Mammary epithelial cell (primary cell): Measurements from ENCODE around the gene SGTA.

ENCODE experiments used
- EZH2 ChIP-seq: IDR thresholded peaks from 2 replicates; pipeline ENCODE4 v1.6.1; 2012; ENCODE audit warnings: low read length, inconsistent platforms, borderline replicate concordance
- TF ChIP-seq, protein P1 (sequence below), 2 donors: IDR thresholded peaks in 1 of 2; conservative IDR thresholded peaks in 1 of 2; 2 replicates each; pipeline ENCODE4 v1.5.1; 2011 to 2012; ENCODE audit warnings: inconsistent platforms in 2 of 2, low read length in 2 of 2, mild to moderate bottlenecking in 2 of 2, control low read depth in 1 of 2, low read depth in 1 of 2; ENCODE audit not compliant: insufficient read depth in 1 of 2; ENCODE audit errors: extremely low read depth in 1 of 2

DNA sequence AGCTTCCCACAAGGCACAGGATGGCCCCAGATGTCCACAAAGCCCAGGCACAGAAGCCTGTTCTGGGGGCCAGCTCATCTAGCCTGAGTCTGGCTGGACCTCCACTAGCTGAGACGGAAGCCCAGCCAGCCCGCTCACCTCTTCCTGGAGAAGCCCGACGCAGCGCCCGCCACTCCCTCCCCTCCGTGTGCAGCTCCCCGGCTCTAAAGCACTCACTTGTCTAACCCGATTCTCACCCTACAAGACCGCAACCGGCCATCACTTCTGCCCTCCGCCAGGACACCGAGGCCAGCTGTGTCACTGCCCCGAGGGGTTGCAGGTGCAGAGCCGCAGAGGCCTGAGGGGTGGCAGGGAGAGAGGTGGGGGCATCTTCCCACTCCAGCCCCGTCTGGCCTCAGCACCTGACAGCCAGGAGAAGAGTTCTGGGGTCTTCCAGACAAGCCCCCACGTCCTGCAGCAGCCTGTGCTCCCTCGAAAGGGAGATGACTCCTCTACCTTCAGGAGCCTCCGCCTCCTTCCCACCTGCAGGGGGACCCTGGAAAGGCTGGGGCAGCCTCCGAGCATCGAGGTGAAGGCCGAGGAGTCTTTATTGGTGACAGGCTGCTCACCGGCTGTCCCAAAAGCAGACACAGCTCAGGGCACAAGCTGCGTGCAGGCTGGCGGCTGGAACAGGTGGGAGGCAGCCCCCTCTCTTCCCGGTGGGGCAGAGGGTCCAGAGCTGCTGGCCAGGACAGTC is 56.0 kb downstream of the SGTA start:
- TF ChIP-seq EZH2: no peak
- TF ChIP-seq, protein P1, sequence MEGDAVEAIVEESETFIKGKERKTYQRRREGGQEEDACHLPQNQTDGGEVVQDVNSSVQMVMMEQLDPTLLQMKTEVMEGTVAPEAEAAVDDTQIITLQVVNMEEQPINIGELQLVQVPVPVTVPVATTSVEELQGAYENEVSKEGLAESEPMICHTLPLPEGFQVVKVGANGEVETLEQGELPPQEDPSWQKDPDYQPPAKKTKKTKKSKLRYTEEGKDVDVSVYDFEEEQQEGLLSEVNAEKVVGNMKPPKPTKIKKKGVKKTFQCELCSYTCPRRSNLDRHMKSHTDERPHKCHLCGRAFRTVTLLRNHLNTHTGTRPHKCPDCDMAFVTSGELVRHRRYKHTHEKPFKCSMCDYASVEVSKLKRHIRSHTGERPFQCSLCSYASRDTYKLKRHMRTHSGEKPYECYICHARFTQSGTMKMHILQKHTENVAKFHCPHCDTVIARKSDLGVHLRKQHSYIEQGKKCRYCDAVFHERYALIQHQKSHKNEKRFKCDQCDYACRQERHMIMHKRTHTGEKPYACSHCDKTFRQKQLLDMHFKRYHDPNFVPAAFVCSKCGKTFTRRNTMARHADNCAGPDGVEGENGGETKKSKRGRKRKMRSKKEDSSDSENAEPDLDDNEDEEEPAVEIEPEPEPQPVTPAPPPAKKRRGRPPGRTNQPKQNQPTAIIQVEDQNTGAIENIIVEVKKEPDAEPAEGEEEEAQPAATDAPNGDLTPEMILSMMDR (conservative IDR thresholded peaks at IDR 0.05 in 1 of 2, IDR thresholded peaks at IDR 0.05 in 1 of 2; ENCODE audit: extremely low read depth in 1 of 2, insufficient read depth in 1 of 2, low read depth in 1 of 2, low read length in 2 of 2): no peak
